GM12864 (cell line): Measurements from ENCODE around the gene ARHGAP30.

Source experiments
- DNase-seq: peaks from one replicate; pipeline ENCODE4 v3.0.0-alpha.2; 2011; ENCODE audit warnings: low read depth
- H3K4me3 ChIP-seq: 2 replicates; pipeline ENCODE4 v1.5.1; 2011; ENCODE audit warnings: mild to moderate bottlenecking, low read depth, low read length, control low read depth
- CTCF ChIP-seq: IDR thresholded peaks from 2 replicates; pipeline ENCODE4 v1.5.1; 2011; ENCODE audit warnings: low read depth, mild to moderate bottlenecking, moderate library complexity, low read length, control low read depth, inconsistent platforms; ENCODE audit errors: missing control alignments

The ARHGAP30 gene

GRCh38 chr1:161089938-161090337, 20.2 kb upstream of the ARHGAP30 start:
- DNase-seq = no peak
- TF ChIP-seq CTCF = no peak
- no peak overlapping the region for H3K4me3 ChIP-seq

GRCh38 chr1:161089251-161089924, 19.7 kb upstream of the ARHGAP30 start, which contains the start of gene NECTIN4:
TSS of gene NECTIN4 (minus strand) at chr1:161089558. CDS start at chr1:161089296, 262 bp downstream.
- no peak within 1 kb of the TSS for H3K4me3 ChIP-seq
- TF ChIP-seq CTCF = no peak
- DNase-seq = no peak

GRCh38 chr1:161088587-161089110, 19.0 kb upstream of the ARHGAP30 start:
- no peak for TF ChIP-seq CTCF
- DNase-seq = no peak
- H3K4me3 ChIP-seq = no peak overlapping the region

- no peak for TF ChIP-seq CTCF
- DNase-seq = no peak
- H3K4me3 ChIP-seq = no peak overlapping the region
These were observed 16.8 kb upstream of the ARHGAP30 start for GRCh38 chr1:161086457-161086856.

- TF ChIP-seq CTCF = no peak
- H3K4me3 ChIP-seq = no peak overlapping the region
- DNase-seq = no peak
These were observed 15.5 kb upstream of the ARHGAP30 start for GRCh38 chr1:161085165-161085564.

GRCh38 chr1:161084597-161084988, 14.9 kb upstream of the ARHGAP30 start:
- no peak for TF ChIP-seq CTCF
- no peak overlapping the region for H3K4me3 ChIP-seq
- no peak for DNase-seq
